Hematopoietic multipotent progenitor cell treated with erythropoietin and hydrocortisone succinate and interleukin-3 and kit ligand, for 8 days (in vitro differentiated cells): Measurements from ENCODE around the gene SMIM28.

Source experiments
- DNase-seq: peaks from one replicate; pipeline ENCODE4 v3.0.0-alpha.2; 2015

SMIM28 gene

DNA sequence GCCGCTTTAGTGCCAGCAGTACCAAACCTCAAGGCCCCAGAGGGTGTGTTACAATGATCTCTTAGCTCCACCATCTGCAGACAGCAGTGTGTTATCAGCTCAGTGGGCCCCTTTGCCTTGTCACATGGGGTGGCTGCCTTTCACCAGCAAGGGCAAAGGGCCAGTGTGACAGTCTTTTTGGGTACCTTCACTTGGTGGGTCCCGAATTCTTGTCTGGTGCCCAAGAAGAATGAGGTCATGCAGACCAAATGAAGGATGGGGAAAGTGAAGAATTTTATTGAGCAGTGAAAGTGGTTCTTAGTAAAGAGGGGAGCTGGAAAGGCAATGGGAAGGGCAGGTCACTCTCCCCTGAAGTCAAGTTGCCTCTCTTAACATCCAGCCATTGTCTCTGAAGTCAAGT, 2.9 kb upstream of the SMIM28 start:
- no peak for DNase-seq

DNA sequence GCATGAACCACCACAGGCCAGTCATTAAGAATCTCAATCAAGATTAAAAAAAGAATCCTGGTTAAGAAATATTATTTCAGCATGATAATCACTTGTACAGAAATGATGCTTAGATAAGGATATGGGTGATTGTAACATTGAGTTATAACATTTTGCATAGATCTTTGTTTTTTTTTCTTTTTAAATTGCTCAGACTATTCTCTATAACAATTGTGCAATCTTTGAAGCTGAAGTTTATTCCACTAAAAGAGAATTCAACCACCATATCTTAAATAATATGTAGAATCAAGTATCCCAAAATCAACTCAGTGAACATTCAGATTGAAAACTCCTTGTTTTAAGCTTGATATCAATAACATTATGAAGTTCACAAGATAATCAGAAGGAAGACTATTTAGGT, 663 bp upstream of the SMIM28 start:
- no peak for DNase-seq

DNA sequence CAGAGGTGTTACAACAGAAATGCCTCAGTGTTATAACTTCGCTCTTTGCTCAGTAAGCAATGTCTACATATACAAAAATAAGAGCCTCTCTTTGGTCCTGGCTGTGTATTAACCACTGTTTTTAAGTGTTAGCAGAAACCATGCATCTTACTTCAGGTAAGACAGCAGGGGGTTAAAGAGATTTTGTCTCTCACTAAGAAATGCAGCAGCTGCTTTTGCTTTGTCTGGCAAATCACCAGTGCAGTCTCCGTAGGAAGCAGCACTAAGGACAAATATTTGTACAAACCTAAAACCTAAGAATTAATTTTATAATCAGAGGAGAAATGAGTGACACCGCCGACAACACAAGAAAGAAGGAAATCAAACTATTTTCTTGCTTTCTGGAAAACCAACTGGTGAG, 758 bp downstream of the SMIM28 start:
- no peak for DNase-seq

DNA sequence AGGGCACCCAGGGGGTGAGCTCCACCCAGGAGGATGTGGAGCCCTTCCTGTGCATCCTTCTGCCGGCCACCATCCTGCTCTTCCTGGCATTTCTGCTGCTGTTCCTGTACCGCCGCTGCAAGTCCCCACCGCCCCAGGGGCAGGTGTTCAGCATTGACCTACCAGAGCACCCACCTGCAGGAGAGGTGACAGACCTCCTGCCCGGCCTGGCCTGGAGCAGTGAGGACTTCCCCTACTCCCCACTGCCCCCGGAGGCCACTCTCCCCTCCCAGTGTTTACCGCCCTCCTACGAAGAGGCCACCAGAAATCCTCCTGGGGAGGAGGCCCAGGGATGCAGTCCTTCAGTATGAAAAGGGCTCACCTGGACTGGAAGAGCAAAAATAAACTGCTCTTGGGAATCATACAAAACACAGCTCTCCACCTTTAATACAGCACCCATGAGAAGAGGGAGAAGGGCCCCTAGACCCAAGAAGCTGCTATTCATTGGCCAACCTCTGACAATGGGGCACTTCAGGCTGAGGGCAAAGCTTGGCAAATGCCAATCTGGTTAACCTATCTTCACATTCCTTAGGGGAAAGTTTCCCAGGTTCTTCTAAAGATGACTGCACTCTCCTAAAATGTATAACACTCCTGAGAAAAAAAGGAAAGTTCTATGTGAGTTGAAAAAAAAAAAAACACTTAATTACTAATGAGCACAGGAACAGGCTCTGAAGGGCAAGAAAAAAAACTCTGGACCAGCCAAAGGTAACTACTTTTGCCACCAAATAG, 5.0 kb downstream of the SMIM28 start:
- DNase-seq, result no peak

DNA sequence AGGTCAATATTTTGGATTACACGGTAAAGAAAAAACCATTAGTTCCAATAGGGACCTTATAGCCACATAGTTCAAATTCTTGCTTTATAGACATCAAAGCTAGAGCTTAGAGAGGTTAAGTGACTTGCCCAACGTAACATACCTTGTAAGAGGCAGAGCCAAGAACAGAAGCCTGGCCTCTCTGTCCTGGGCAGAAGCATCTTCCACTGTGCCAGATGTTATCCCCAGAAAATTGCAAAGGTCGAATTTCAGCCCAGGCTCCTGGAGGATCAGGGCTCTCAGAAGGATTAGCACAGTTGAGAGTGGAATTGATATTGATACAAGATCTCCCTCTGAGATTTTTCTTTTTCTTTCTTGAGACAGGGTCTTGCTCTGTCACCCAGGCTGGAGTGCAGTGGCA, 6.1 kb downstream of the SMIM28 start:
- DNase-seq, result no peak

DNA sequence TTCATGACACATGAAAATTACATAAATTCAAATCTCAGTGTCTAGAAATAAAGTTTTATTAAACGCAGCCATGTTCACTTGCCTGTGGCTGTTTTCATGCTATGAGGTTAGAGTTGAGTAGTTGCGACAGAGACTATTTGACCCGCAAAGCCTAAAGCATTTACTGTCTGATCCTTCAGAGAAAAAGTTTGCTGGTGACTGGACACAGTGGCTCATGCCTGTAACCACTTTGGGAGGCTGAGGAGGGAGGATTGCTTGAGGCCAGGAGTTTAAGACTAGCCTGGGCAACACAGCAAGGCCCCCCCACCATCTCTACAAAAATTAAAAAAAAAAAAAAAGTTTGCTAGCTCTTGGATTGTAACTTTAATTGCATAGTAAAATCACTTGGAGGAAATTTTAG, 9.2 kb downstream of the SMIM28 start:
- no peak for DNase-seq

DNA sequence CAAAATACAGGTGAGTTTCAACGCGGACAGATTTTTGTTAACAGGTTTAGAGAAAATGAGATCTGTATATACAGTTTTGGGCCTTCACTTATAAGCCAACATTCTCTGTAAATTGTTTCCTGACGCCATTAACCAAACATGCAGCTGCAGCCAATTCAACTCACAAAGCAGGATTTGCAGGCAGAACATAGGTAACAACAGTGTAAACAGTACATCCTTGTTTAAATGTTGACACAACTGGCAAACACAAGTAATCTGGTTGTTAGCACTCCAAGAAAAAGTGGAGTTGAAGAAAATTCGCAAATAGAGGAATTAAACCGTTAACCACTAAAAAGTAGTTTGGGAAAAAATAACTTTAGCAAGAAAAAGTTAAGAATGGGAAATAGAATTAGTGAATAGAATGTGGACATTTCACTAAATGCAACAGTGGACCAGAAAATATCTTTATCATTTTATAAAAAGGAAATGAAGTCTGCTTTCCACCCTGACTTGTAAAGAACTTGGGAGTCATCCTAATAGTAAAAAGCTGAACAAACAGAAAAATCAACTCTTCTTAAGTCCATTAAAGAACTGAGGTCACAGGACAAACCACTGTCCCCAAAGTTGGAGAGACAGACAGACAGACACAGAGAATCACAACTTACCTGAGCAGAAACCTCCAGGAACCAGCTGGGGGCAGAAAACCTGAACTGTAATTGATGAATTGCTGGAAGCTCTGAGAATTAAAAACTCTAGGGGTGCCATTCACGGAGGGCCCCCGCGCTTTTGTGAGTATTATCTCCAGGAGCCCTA, 10.1 kb downstream of the SMIM28 start:
- DNase-seq, result no peak

DNA sequence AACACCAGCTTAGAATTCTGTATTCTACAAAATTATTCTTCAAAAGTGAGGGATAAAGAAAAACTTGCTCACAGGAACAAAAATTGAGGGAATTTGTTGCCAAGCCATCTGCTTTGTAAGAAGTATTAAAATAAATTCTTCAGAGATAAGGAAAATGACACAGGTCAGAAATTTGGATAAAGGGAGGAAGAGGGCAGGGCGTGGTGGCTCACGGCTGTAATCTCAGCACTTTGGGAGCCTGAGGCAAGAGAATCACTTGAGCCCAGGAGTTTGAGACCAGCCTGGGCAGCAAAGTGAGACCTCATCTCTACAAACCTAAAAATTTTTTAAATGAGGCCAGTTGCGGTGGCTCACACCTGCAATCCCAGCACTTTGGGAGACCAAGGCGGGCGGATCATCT, 11.8 kb downstream of the SMIM28 start:
- no peak for DNase-seq

DNA sequence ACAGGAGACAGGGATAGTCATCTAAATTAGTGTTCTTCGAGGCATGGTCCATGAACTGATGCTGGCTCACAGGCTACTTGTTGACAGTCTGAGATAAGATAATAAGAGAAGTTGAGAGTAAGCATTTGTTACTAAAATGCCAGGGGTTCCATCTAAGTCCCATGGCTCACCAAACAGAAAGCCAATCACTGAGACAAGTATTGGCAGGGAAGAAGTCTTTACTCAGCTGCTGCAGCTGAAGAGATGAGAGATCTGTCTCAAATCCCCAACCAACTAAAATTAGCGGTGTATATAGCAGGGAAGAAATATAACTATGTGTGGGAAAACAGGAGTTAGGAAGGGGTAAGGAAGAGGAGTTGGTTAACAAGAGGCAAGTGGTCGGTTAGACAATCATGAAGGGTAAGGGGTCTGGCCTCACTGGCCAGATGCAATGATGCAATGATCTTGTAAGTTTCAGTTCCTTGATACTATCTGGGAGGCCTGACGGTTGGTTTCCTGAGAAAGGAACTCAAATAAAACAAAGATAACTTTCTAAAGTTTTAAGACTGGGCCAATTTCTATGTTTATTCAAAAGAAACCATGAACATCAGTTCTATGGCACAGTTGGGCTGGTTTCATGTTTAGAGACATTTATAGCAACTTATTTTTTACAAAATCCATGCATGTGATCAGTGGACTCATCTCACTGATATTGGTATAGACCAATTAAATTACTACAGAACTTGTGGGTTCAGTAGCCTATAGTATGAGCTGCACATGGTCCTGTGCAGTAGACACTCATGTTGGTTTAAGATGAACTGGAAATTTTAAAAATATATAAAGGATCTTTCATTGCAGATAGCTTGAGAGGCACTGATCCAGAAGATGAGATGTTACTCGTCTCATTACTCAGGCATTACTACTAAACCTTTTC, 16.4 kb downstream of the SMIM28 start:
- DNase-seq, result no peak

DNA sequence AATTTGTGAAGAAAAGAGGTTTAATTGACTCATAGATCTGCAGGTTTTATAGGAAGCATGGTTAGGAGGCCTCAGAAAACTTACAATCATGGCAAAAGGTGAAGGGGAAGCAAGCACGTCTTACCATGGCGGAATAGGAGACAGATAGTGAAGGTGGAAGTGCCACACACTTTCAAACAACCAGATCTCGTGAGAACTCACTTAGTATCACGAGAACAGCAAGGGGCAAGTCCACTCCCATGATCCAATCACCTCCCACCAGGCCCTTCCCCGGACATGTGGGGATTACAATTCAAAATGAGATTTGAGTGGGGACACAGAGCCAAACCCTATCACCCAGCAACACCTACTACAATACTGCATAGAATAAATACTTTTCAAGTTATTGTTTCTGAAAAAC, 19.0 kb downstream of the SMIM28 start:
- no peak for DNase-seq

DNA sequence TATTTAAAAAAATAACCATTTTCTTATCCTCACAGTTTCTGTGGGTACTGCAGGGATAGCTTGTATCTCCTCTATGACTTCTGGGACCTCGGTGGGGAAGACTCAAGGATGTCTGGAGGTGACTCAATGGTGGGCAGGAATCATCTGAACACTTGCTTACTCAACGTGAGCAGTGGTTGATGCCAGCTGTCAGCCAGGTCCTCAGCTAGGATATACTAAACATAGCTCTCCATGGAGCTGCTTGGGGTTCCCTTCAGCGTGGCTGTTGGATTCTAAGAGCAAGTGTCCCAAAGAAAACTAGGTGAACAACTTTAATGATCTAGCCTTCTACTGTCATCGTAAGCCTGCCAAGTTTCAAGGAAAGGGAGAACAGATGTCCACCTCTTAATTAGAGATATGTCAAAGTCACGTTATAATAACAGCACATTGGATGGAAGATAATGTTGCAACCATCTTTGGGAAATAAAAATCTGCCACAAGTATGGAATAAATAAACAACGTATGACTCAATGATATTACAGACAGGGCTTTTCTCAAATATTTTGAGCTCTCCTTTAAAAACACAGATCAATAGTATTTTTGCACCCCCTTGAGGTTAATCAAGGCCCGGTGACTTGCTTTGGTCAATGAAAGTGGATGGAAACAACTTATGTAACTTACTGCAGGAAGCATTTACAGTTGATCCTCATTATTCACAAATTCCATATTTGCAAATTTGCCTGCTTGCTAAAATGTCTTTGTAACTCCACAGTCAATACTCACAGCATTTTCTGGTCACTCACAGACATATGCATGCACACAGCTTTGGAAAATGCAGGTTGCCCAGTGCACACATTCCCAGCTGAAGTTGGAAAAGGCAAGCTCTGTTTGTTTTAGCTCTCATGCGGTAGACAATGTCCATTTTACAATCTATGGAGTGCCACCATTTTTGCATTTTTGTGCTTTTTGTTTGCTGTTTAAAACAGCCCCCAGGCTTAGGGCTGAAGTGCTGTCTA, 19.7 kb downstream of the SMIM28 start:
- no peak for DNase-seq

DNA sequence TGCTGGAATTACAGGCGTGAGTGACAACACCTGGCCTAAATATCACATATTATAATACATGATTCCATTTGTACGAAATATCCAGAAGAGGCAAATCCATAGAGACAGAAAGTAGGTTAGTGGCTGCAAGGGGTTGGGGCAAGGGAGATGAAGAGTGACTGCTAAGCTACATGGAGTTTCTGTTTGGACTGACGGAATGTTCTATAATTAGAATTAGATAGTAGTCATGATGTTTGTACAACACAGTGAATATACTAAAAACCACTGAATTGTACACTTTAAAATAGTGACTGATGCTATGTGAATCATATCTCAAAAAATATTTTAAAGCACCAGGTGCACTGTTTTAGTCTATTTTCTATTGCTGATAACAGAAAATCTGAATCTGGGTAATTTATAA, 22.6 kb downstream of the SMIM28 start:
- DNase-seq, result no peak

DNA sequence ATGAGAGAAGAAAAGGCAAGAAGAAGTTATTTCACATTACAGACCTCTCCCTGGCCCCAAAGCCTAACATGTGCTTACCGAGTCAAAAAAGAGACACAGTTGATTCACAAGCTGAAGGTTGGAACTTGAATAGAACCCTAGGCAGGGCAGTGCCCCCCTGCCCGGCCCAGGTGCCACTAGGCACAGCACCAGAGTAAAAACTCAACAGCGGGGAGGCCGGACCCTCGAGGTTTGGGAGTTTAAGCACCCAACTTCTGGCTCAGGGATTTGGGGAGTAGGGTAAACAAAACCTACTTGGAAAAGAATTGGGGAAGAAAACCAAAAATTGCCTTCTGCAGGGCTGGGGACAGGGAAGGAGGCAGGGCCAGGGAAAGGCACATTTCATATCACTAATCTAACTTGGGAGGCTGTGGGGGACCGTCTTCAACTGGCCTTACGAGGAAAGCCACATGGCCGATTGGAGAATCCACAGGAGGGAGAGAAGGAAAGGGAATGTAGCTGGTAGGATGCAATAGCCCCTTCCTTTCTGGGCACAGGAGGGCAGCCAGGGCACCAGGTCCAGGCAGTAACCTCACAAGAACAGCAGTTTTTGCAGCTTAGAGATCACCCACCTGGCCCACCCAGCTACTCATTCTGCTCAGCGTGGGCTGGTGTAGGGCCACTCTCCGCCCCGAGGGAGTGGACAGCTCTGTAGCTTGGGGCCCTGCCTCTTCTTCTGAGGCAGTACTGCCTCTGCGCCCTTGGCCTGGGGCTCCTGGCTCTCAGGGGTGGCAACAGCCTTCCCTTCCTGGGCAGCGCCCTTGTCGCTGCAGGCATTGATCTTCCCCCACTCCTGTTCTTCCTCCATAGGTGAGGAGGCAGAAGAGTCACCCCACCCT, 24.5 kb downstream of the SMIM28 start:
- DNase-seq, result no peak

DNA sequence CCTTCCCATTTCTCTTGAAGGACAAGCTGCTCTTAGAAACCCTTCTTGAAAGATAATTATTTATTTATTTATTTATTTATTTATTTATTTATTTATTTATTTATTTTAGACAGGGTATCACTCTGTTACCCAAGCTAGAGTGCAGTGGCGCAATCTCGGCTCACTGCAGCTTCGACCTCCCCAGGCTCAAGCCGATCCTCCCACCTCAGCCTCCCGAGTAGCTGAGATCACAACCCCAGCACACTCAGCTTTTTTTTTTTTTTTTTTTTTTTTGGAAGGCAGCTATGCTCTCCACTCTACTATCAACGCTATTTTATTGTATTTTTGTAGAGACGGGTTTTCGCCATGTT, 25.1 kb downstream of the SMIM28 start:
- no peak for DNase-seq

DNA sequence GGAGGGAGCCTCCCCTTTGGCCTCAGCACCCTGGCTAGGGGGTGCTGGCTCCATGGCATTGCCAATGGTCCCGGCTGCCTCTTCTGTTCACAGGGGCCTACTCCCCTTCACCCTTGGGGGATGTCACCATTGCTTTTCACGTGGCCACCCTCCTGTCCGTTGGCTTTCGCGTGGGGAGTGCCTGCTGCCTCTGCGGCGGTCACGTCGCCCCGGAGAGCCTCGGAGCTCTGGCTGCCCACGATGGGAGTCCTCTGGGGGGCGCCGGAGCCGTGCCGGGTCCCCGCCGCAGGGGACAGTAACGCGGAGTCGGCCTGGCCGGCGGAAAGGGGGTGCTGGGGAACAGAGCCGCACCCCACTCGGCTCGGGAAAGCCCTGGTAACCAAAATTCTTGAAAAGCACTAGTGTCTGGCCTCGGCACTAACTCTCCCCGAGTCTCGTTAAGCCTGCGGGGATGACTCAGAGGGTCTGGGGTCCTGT, 25.7 kb downstream of the SMIM28 start:
- DNase-seq, result peak; percentile 30

DNA sequence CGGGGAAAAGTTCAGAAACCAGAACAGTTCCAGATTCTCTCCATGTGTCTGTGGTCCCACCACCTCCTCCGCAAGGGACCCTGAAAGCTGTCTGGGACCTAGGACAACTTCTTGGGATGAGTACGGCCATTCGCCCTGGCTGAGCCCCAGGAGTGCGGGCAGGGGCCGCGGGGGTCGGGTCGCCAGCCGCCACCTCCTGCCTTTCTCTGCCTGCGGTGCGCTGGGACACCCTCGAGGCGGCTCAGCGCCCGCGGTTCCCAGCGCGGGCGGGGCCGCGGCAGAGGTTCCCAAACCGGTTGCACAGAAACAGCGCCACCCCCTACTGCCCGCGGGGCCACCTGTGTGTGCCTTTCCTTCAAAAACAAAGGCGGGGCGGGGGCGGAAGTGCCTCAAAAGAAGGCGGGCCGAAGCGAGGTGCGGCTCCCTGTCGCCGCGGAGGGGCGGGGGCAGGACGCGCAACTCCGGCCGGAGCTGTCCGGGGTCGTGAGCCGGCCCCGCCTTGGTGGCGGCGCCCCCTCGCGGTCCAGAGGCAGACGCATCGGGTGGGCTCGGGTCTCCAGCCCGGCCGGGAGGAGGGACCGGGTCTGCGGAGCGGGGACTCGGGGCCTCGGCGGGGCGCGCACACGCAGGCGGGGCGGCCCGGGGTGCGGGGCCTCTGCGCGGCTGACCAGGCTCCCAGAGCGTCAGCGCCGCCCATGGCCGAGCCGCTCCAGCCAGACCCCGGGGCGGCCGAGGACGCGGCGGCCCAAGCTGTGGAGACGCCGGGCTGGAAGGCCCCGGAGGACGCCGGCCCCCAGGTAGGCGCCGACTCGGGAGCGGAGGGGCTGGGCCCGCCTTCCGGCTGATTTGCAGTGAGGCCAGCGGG, 26.3 kb downstream of the SMIM28 start, which contains the start of gene HEBP2:
HEBP2 (plus strand) TSS at position 423 of the 865 bp plus-strand sequence; CDS start at position 696, 273 bp downstream.
- DNase-seq, result peak; percentile 88

DNA sequence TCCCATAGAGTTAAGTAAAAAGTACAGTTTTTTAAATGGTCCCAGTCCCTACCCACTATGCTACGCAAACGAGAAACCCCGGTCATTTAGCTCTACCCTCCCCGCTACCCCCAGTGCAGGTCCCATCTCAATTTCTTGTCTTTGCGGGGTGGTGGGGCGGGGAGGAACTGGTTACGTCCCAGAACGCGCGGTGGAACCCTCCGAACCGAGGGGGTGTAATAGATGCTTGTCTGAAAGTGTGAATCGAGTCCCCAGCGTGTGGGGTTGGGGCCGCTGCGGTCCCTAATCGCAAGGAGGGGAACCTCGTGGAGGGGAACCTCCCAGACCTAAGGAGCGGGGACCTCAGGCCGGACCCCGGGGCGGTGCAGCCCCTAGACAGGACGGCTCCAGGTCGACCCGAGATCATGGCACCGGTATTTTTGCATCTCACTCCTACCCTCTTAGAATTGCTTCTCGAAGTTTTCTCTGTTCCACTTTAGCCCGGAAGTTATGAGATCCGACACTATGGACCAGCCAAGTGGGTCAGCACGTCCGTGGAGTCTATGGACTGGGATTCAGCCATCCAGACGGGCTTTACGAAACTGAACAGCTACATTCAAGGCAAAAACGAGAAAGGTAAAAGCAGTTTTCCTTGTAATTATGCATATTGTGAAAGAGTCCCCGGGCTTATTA, 27.1 kb downstream of the SMIM28 start:
- DNase-seq, result peak; percentile 23

DNA sequence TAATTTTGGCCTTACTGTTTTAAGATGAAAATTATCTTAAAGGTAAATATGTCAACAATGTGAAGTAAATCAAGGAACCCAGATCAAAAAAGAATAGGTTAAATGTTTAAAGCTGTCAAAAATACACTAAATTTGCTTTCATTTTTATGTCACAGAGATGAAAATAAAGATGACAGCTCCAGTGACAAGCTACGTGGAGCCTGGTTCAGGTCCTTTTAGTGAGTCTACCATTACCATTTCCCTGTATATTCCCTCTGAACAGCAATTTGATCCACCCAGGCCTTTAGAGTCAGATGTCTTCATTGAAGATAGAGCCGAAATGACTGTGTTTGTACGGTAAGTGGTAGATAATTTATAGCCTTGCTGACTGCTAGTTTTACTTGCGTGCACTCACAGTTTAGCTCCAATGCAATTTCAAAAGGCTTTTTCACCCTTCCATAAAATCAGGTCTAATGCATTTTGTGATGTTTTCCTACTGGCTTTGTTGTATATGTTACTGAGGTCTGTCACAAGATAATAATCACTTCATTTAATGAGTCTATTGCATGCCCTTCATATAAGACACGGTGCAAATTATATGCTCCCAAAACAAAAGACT, 28.2 kb downstream of the SMIM28 start:
- no peak for DNase-seq

DNA sequence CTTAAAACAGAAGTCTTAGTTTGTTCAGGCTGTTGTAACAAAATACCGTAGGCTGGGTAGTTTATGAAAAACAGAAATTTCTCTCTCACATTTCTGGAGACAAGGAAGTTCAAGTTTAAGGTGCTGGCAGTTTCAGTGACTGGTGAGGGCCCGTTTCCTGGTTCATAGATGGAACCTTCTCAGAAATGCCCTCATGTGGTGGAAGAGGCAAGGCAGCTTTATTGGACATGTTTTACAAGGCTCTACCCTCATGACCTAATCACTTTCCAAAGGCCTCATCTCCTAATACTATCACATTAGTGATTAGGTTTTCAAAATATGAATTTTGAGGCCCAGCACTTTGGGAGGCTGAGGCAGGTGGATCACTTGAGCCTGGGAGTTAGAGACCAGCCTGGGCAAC, 28.7 kb downstream of the SMIM28 start:
- DNase-seq, result peak; percentile 36
